HG03469 (cell line): Measurements from ENCODE around the gene GRIN3B.

Experiments
- ATAC-seq: cut with Tn5 transposase; IDR thresholded peaks from one replicate; pipeline ENCODE4 v1.9.1; 2021; ENCODE audit warnings: mild to moderate bottlenecking, moderate library complexity, moderate number of reproducible peaks; ENCODE audit not compliant: unreplicated experiment

The GRIN3B gene

GRCh38 chr19:1006711-1007398, 6.6 kb downstream of the GRIN3B start:
- ATAC-seq, result no peak

DNA sequence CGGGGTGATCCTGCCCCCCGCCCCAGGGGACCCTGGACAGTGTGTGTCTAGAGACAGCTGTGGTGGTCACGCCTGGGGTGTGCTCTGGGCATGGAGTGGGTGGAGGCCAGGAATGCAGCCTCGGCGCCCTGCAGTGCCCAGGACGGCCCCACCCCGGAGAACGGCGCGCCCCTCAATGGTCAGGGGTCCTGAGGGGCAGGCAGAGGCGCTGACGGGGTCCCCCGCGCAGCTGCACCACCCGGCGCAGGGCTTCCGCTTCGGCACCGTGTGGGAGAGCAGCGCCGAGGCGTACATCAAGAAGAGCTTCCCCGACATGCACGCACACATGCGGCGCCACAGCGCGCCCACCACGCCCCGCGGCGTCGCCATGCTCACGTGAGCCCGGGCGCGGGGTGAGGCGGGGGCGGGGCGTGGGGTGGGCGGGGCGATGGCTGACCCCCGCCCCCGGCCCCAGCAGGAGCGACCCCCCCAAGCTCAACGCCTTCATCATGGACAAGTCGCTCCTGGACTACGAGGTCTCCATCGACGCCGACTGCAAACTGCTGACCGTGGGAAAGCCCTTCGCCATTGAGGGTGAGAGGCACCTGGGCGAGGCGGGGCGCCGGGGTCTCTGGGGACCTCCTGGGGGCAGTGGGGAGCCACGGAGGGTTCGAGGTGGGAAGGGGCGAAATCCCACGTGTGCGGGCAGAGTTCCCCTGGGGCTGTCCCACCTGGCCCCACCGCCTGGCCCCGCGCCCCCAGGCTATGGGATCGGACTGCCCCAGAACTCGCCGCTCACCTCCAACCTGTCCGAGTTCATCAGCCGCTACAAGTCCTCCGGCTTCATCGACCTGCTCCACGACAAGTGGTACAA, 7.4 kb downstream of the GRIN3B start:
- no peak for ATAC-seq

GRCh38 chr19:1008268-1009040, 8.2 kb downstream of the GRIN3B start:
- ATAC-seq, result no peak

DNA sequence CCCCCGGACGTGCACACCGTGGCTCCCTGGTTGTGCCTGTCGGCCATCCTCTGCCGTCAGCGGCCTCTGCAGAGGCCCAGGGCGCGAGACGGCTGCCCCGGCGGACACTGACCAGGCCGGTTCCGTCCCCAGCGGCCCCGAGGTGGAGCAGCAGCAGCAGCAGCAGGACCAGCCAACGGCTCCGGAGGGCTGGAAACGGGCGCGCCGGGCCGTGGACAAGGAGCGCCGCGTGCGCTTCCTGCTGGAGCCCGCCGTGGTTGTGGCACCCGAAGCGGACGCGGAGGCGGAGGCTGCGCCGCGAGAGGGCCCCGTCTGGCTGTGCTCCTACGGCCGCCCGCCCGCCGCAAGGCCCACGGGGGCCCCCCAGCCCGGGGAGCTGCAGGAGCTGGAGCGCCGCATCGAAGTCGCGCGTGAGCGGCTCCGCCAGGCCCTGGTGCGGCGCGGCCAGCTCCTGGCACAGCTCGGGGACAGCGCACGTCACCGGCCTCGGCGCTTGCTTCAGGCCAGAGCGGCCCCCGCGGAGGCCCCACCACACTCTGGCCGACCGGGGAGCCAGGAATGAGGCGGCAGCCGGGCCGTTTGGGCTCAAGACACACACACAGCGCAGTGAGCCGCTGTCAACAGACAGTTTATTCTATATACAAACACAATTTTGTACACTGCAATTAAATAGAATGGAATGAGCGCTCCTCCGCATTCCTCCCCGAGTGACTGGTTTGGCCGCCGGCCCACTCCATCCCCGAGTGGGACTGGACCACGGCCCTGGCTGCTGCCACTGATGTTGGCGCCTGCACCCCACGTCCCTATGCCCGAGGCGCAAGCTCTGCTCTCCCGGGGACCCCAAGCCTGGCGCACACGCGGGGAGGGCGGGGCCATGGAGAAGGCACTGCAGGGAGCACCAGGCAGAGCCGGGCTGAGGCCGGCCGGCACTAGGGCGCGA, 9.1 kb downstream of the GRIN3B start:
- ATAC-seq, result no peak

GRCh38 chr19:1009981-1010538, 9.8 kb downstream of the GRIN3B start:
- ATAC-seq, result no peak

GRCh38 chr19:1010586-1011510, 10.6 kb downstream of the GRIN3B start:
- no peak for ATAC-seq

DNA sequence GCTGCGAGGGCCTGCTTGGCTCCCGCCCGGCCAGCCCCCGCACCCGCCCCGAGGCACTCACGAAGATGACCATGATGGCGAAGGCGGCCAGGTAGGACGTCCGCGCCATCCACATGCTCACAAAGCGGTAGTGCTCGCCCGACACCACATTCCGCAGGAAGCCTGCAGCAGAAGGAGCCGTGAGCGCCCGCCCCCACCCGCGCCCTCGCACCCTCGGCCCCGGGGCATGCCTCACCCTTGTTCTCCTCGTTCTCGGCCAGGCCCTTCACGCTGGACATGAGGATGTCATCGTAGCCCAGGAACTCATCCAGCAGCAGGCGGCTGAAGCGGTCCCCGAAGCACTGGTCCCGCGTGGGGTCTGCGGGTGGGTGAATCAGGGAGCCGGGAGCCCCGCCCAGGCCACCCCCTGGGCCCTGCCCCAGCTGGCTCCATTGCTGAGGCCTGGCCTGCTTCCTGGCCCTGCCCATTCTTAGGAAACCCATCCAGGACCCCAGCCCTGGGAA, 11.7 kb downstream of the GRIN3B start:
- no peak for ATAC-seq

- ATAC-seq, result no peak
Observed at GRCh38 chr19:1012334-1012733, 12.1 kb downstream of the GRIN3B start.

DNA sequence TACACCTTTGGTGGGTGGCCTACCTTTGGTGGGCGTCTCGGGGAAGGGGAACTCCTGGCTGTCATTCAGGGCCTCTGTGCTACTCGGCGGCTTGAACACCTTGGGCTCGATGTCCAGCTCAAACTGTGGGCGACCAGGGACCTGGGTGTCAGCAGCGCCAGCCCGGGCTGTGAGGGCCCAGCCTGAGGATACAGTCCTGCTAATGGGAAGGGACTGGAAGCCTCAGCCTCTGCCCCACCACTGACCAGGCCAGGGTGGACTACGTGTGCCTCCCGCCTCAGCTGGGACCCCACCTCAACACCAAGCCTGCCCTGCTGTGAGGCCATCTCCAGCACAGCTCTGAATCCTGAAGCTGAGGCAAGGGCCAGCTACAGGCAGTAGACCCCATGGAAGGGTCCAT, 13.0 kb downstream of the GRIN3B start:
- ATAC-seq, result no peak

- no peak for ATAC-seq
Observed at GRCh38 chr19:1014161-1015060, 14.2 kb downstream of the GRIN3B start.

DNA sequence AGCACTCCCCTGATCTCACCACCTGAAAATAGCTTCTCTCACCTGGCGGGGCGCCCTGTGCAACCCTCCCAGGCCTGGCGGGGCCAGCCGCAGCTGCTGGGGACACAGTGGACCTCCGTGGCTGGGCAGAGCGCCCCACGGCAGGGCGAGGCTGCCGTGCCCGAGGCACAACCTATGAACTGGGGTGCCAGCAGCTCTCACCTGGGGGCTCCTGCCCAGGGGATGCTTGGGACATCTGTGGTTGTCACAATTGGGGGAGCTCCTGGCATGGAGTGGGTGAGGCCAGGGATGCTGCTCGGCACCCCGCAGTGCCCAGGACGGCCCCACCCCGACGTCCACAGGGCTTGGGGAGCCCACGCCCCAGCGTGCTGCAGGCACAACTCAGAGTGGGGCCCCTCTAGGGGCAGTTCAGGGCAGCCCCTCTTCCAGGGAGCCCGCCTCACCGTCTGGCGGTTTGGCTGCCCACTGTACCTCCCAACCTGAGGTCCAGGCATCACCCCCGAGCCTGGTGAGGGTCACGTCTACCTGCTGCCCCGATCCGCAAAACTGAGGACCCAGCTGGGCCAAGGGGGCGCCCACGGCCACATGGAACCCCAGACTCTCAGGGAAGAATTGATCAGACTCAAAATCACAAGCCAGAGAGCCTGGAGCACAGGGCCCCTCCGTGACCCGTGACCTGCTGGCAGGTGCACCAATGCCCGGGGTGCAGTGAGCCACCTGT, 15.0 kb downstream of the GRIN3B start:
- ATAC-seq, result no peak

DNA sequence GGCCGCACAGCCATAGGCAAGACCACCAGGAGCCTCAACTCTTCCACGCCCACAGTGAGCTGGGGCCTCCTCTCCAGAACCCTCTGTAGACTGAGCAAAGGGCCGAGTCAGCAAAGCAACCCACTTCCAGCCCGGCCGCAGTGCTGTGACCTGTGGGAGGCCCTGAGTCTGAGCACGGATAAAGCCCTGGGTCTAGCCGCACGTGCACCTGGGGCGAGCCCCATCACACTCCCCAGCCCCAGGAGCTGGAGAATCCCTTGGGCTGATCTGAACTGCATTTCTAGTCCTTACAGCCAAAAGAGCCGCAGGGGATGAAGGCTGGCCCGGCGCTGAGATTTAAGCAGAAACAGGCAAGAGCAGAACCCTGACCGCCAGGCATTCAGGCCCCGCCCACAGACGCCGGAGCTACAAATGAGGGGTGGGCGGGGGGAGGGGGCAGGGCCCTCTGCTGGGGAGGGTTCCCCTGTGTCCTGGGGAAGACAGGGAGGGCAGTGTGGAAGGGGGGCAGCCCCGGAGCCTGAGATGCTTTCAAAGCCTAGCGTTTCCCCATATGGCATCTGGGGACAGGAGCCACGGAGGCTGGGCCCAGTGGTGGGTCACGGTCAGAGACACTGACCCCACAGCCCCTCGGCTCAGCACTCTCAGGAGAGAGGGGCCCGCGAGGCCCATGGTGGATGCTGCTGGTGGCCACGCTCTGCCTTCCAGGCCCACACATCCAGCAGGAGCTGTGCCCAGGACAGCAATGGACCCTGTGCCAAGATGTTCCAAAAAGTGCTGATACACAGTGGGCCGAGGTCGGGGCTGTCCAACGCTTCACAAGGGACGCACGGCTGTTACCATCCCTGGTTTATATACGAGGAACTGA, 15.8 kb downstream of the GRIN3B start:
- no peak for ATAC-seq

GRCh38 chr19:1016647-1017114, 16.5 kb downstream of the GRIN3B start:
- ATAC-seq, result no peak

GRCh38 chr19:1017115-1017905, 17.1 kb downstream of the GRIN3B start:
- ATAC-seq, result no peak

- no peak for ATAC-seq
Observed at GRCh38 chr19:1017906-1018305, 17.7 kb downstream of the GRIN3B start.
